ENCODE data around the gene RNASEH1.

- TF ChIP-seq CTCF (IDR thresholded peaks at IDR 0.05) (no peak), POLR2A (IDR thresholded peaks at IDR 0.05) (no peak)
Observed at GRCh38 chr2:3595985-3596384, 37.9 kb upstream of the RNASEH1 start.
